ENCODE results near the gene SNAI3.

The SNAI3 gene

GRCh38 chr16:88711750-88712340, 25.5 kb upstream of the SNAI3 start:
- Histone ChIP-seq H3K36me3 (peaks cover 33% of the 10 kb centered on the region), H3K4me3 (ENCODE audit: low read depth, low read length) (no peak overlapping the region), H3K27me3 (no peaks in the 10 kb centered on the region), H3K9me3 (no peaks in the 10 kb centered on the region), H3K4me1 (no peaks in the 10 kb centered on the region)
- no peak for DNase-seq
- TF ChIP-seq, protein P1, sequence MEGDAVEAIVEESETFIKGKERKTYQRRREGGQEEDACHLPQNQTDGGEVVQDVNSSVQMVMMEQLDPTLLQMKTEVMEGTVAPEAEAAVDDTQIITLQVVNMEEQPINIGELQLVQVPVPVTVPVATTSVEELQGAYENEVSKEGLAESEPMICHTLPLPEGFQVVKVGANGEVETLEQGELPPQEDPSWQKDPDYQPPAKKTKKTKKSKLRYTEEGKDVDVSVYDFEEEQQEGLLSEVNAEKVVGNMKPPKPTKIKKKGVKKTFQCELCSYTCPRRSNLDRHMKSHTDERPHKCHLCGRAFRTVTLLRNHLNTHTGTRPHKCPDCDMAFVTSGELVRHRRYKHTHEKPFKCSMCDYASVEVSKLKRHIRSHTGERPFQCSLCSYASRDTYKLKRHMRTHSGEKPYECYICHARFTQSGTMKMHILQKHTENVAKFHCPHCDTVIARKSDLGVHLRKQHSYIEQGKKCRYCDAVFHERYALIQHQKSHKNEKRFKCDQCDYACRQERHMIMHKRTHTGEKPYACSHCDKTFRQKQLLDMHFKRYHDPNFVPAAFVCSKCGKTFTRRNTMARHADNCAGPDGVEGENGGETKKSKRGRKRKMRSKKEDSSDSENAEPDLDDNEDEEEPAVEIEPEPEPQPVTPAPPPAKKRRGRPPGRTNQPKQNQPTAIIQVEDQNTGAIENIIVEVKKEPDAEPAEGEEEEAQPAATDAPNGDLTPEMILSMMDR (IDR thresholded peaks at IDR 0.05; ENCODE audit: low read depth, low read length) = no peak

DNA sequence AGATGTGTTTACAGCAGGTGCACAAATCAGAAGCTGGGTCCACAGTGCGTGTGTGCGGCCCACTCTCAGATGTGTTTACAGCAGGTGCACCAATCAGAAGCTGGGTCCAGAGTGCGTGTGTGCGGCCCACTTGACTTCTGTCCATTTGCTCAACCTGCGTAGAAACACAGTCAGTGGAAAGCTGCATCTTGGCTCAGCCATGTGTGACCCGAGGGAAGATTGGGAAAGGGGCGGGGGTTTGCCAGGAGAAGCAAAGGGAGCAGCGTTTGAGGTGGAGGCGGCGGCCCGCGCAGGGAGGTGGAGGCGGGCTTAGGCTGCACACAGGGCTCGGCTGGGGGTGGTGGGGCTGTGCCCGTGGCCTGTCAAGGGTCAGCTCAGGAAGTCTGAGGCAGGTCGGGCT, 24.2 kb upstream of the SNAI3 start:
- no peaks in the 10 kb centered on the region for H3K9me3 ChIP-seq
- TF ChIP-seq, protein P1 (IDR thresholded peaks at IDR 0.05; ENCODE audit: low read depth, low read length) = no peak
- peaks cover 22% of the 10 kb centered on the region for H3K36me3 ChIP-seq
- H3K4me1 ChIP-seq = no peaks in the 10 kb centered on the region
- no peaks in the 10 kb centered on the region for H3K27me3 ChIP-seq
- no peak for DNase-seq
- no peak overlapping the region for H3K4me3 ChIP-seq (ENCODE audit: low read depth, low read length)

DNA sequence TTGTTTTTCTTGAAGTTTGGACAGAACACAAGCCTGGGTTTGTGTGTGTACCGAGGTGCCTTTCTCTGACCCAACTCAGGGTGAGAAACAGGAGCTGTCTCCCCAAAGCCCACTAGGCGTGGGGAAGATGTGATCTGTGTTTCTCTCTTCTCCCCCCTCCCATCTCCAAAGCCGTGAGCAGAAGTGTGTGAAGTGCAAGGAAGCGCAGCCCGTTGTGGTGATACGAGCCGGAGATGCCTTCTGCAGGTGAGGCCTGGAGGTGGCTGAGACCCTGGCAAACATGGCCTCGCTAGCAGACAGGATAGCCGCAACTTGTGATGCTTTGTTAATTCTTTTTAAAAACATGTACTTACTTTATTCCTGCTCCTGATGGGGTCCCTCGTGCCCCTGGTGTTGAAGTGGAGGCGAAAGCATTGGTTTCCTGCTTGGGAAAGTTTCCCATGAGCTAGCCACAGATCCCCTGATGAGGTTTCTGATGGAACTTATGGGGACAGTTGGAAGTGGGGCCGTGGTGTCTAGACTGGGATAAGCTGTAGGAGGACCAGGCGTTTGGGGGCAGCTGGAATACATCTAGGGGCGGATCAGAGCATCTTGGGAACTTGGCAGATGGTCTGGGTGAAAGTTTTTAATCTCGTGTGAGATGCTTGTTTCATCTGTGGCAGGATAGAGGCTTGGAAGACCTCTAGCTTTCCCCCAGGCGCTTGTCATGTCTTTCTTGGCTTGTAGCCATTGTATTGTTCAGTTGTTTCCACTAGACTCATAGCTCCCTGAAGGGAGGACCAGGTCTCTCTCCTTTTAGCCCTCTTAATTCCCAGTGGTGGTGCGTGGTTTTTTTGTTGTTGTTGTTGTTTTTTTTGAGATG, 20.9 kb upstream of the SNAI3 start:
- DNase-seq = no peak
- no peaks in the 10 kb centered on the region for H3K9me3 ChIP-seq
- no peaks in the 10 kb centered on the region for H3K27me3 ChIP-seq
- H3K4me1 ChIP-seq = no peaks in the 10 kb centered on the region
- H3K4me3 ChIP-seq (ENCODE audit: low read depth, low read length) = peak overlapping the region; percentile 82
- TF ChIP-seq, protein P1 (IDR thresholded peaks at IDR 0.05; ENCODE audit: low read depth, low read length) = no peak
- H3K36me3 ChIP-seq = peaks cover 5% of the 10 kb centered on the region; the same call in 1 of the 2 replicates

DNA sequence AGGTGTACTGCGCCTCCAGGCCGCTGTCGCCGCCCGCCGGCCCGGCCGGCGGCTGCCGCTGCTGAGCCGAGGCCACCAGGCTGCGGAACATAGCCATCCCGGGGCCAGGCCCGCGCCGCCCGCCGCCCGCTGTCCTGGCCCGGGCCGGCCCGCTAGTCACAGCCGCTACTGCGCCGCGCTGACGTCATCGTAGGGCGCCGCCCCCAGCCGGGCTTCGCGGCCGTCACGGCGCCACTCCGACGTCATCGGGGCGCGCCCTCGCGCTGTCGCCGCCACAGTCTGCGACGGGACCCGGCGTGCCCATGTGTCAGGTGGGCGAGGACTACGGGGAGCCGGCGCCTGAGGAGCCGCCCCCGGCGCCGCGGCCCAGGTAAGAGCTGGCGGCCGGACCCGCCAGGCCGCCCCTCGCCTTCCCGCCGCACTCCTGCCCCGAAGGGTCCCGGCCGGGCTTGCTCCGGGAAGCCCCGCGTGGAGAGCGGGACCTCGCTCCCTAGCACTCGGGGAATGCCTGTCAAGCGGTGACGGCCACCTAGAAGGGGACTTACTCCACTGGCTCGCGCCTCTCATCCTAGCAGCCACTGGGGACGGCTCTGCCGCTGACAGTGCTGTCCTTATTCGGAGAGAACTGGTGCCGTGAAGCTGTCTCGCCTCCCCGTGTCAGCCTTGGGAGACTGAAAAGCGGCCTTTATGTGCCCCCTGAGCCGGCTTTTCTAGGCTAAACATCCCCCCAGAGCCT, 20.1 kb upstream of the SNAI3 start, which contains the start of the genes CTU2 and RNF166:
Gene CTU2 (plus strand): TSS at position 275 of the 736 bp plus-strand sequence. CDS start 28 bp downstream, at position 303.
Gene RNF166 (minus strand): TSS at position 180 of the 736 bp plus-strand sequence. CDS start 83 bp downstream, at position 97.
- TF ChIP-seq, protein P1 (IDR thresholded peaks at IDR 0.05; ENCODE audit: low read depth, low read length) = no peak
- Histone ChIP-seq H3K9me3 (no peaks in the 10 kb centered on the region), H3K27me3 (no peaks in the 10 kb centered on the region), H3K4me3 (ENCODE audit: low read depth, low read length) (peak within 1 kb of the TSS; percentile 82), H3K4me1 (no peaks in the 10 kb centered on the region), H3K36me3 (peaks cover 5% of the 10 kb centered on the region)
- peak; percentile 95 for DNase-seq

GRCh38 chr16:88705801-88706228, 19.5 kb upstream of the SNAI3 start:
- DNase-seq = no peak
- H3K4me3 ChIP-seq (ENCODE audit: low read depth, low read length) = peak overlapping the region; percentile 82
- peaks cover 5% of the 10 kb centered on the region for H3K36me3 ChIP-seq
- H3K4me1 ChIP-seq = no peaks in the 10 kb centered on the region
- no peaks in the 10 kb centered on the region for H3K27me3 ChIP-seq
- H3K9me3 ChIP-seq = no peaks in the 10 kb centered on the region
- TF ChIP-seq, protein P1 (IDR thresholded peaks at IDR 0.05; ENCODE audit: low read depth, low read length) = no peak

Measured in BE2C (cell line).